ENCODE measurements around the gene RNF224. TPM values are rescaled to one million over a fixed set of nuclear protein-coding genes. Genes with fewer than 3 reads are reported as not detected.
A peak's percentile ranks its signal among the peaks of the same experiment; 100 is the strongest.

Gene RNF224
- total RNA-seq, 2 experiments from 2014 or later, result 0.14 TPM; not detected in 1

DNA sequence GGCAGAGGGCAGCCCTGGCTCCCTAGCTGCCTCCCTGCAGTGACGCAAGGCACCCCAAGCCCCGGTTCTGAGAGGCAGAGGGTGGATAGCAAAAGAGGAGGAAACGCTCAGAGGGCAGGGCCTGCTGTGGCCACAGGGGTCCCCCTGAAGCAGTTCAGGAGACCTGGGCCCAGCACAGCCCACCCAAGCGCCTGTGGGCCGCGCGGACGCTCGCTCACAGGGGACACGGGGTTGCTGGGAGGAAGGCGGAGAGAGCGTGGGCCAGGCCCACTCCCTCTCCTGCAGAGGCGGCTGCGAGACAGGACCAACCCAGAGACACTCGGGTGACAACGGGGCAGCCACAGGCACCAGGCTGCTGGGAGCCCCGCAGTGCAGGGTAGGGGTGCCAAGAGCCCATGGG, 47.5 kb upstream of the RNF224 start:
- Histone ChIP-seq H3K9me3 (ENCODE audit: control insufficient read depth in 1 of 2, insufficient read depth in 1 of 2, low read length in 2 of 2) (no peaks in the 10 kb centered on the region), H3K4me3 (ENCODE audit: low read length) (no peak overlapping the region), H3K4me1 (ENCODE audit: insufficient read depth, low read length) (peaks cover 11% of the 10 kb centered on the region), H3K27me3 (ENCODE audit: control insufficient read depth in 1 of 2, insufficient read depth in 2 of 2, low read length in 2 of 2) (no peaks in the 10 kb centered on the region), H3K36me3 (ENCODE audit: insufficient read depth, low read length) (peaks cover 59% of the 10 kb centered on the region), H3K27ac (ENCODE audit: low read depth in 1 of 2, low read length in 2 of 2) (no peak overlapping the region)
- TF ChIP-seq, protein P1, sequence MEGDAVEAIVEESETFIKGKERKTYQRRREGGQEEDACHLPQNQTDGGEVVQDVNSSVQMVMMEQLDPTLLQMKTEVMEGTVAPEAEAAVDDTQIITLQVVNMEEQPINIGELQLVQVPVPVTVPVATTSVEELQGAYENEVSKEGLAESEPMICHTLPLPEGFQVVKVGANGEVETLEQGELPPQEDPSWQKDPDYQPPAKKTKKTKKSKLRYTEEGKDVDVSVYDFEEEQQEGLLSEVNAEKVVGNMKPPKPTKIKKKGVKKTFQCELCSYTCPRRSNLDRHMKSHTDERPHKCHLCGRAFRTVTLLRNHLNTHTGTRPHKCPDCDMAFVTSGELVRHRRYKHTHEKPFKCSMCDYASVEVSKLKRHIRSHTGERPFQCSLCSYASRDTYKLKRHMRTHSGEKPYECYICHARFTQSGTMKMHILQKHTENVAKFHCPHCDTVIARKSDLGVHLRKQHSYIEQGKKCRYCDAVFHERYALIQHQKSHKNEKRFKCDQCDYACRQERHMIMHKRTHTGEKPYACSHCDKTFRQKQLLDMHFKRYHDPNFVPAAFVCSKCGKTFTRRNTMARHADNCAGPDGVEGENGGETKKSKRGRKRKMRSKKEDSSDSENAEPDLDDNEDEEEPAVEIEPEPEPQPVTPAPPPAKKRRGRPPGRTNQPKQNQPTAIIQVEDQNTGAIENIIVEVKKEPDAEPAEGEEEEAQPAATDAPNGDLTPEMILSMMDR (IDR thresholded peaks at IDR 0.05), result no peak
- peaks cover 8% of the 10 kb centered on the region for H3K4me1 Mint-ChIP-seq (ENCODE audit: low read depth)
- H3K27ac Mint-ChIP-seq, result no peak overlapping the region
- H3K9me3 Mint-ChIP-seq, result no peaks in the 10 kb centered on the region
- H3K4me3 Mint-ChIP-seq, result no peak overlapping the region
- CTCF ChIA-PET, result interaction anchor here (1.8 kb wide), 1 partner anchor 84 kb away, joined by 3 read pairs; no protein-coding TSS in a partner anchor
- intact Hi-C loops (cut with DNase I, micrococcal nuclease), result loop anchor here in 1 of 2 experiments (10.0 kb wide), 1 partner anchor 55 kb away; no protein-coding TSS in a partner anchor
- peaks cover 54% of the 10 kb centered on the region for H3K36me3 Mint-ChIP-seq (ENCODE audit: low read depth)
- no peaks in the 10 kb centered on the region for H3K27me3 Mint-ChIP-seq
- POLR2A ChIA-PET, result no interaction called here
- ATAC-seq (ENCODE audit: poor library complexity) (no peak), DNase-seq (no peak)

- Mint-ChIP-seq H3K36me3 (ENCODE audit: low read depth) (peaks cover 57% of the 10 kb centered on the region), H3K4me3 (no peak overlapping the region), H3K9me3 (no peaks in the 10 kb centered on the region), H3K4me1 (ENCODE audit: low read depth) (peaks cover 8% of the 10 kb centered on the region), H3K27ac (no peak overlapping the region), H3K27me3 (no peaks in the 10 kb centered on the region)
- no peaks in the 10 kb centered on the region for H3K27me3 ChIP-seq (ENCODE audit: control insufficient read depth in 1 of 2, insufficient read depth in 2 of 2, low read length in 2 of 2)
- TF ChIP-seq, protein P1 (IDR thresholded peaks at IDR 0.05), result no peak
- peaks cover 64% of the 10 kb centered on the region for H3K36me3 ChIP-seq (ENCODE audit: insufficient read depth, low read length)
- no peak overlapping the region for H3K4me3 ChIP-seq (ENCODE audit: low read length)
- no peak overlapping the region for H3K27ac ChIP-seq (ENCODE audit: low read depth in 1 of 2, low read length in 2 of 2)
- DNase-seq, result no peak
- POLR2A ChIA-PET, result interaction anchor here (0.8 kb wide), 1 partner anchor 11 kb away, joined by 3 read pairs; no protein-coding TSS in a partner anchor
- CTCF ChIA-PET, result interaction anchor here (1.8 kb wide), 1 partner anchor 85 kb away, joined by 3 read pairs; no protein-coding TSS in a partner anchor
- intact Hi-C loops (cut with DNase I, micrococcal nuclease), result no loop called here
- H3K4me1 ChIP-seq (ENCODE audit: insufficient read depth, low read length), result peaks cover 9% of the 10 kb centered on the region
- no peaks in the 10 kb centered on the region for H3K9me3 ChIP-seq (ENCODE audit: control insufficient read depth in 1 of 2, insufficient read depth in 1 of 2, low read length in 2 of 2)
- ATAC-seq (ENCODE audit: poor library complexity), result no peak
These were observed 46.8 kb upstream of the RNF224 start for GRCh38 chr9:137180491-137180890.

DNA sequence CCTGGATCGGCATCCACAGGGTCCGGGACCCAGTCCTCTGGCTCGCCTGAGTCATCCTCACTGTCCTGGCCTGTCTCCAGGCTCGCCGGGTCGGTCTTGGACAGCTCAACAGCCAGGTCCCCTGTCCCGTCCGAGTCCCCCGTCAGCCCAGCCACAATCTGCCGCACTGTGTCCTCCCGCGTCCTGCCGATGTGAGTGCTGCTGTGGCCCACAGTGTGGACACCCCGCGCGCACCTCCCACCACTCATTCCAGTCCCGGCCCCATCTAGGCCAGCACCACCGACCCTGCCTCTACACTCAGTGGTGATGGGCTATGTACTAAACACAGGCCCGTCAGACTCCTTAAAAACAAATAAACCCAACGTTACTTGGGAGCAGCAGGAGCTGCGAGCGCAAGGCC, 45.6 kb upstream of the RNF224 start:
- Mint-ChIP-seq H3K27ac (no peak overlapping the region), H3K36me3 (ENCODE audit: low read depth) (peaks cover 63% of the 10 kb centered on the region)
- CTCF ChIA-PET, result no interaction called here

More for the DNA sequence above, 45.6 kb upstream of the RNF224 start:
- Mint-ChIP-seq H3K27me3 (no peaks in the 10 kb centered on the region), H3K9me3 (no peaks in the 10 kb centered on the region), H3K4me1 (ENCODE audit: low read depth) (peaks cover 8% of the 10 kb centered on the region), H3K4me3 (peak overlapping the region; percentile 30)
- DNase-seq, result no peak
- POLR2A ChIA-PET, result no interaction called here
- peaks cover 71% of the 10 kb centered on the region for H3K36me3 ChIP-seq (ENCODE audit: insufficient read depth, low read length)
- intact Hi-C loops (cut with DNase I, micrococcal nuclease), result no loop called here
- no peak overlapping the region for H3K27ac ChIP-seq (ENCODE audit: low read depth in 1 of 2, low read length in 2 of 2)
- H3K4me1 ChIP-seq (ENCODE audit: insufficient read depth, low read length), result peaks cover 16% of the 10 kb centered on the region
- no peaks in the 10 kb centered on the region for H3K9me3 ChIP-seq (ENCODE audit: control insufficient read depth in 1 of 2, insufficient read depth in 1 of 2, low read length in 2 of 2)
- ATAC-seq (ENCODE audit: poor library complexity), result no peak
- TF ChIP-seq, protein P1 (IDR thresholded peaks at IDR 0.05), result no peak
- no peaks in the 10 kb centered on the region for H3K27me3 ChIP-seq (ENCODE audit: control insufficient read depth in 1 of 2, insufficient read depth in 2 of 2, low read length in 2 of 2)
- H3K4me3 ChIP-seq (ENCODE audit: low read length), result no peak overlapping the region
